C4-2B (cell line): ENCODE data around the gene OR2V2.

Experiments
- CTCF ChIP-seq: fragments of 450-650 bp; conservative IDR thresholded peaks from 2 replicates; pipeline ENCODE4 v1.5.1; 2017; ENCODE audit warnings: mild to moderate bottlenecking
- ZFX ChIP-seq: fragments of 450-650 bp; IDR thresholded peaks from 2 replicates; pipeline ENCODE4 v1.6.1; 2017

GRCh38 chr5:181108578-181109165, 38.7 kb upstream of the OR2V2 start:
- no peak for TF ChIP-seq CTCF
- TF ChIP-seq ZFX: no peak
